GM18868 (cell line): ENCODE measurements around the gene PRR33.

Experiments
- ATAC-seq: cut with Tn5 transposase; IDR thresholded peaks from one replicate; pipeline ENCODE4 v1.9.1; 2021; ENCODE audit warnings: mild to moderate bottlenecking, moderate library complexity; ENCODE audit not compliant: unreplicated experiment

Gene PRR33

GRCh38 chr11:1839924-1840779 is 51.5 kb downstream of the PRR33 start:
- ATAC-seq: no peak

- ATAC-seq: no peak
Measured at GRCh38 chr11:1839204-1839923, 52.3 kb downstream of the PRR33 start.

- ATAC-seq: no peak
Measured at GRCh38 chr11:1838426-1839144, 53.1 kb downstream of the PRR33 start, which contains the start of gene TNNI2. TSS of gene TNNI2 (plus strand) at chr11:1838981. CDS start at chr11:1839697, 716 bp downstream.
